ENCODE results near the gene DGKH. TPM values are rescaled to one million over a fixed set of nuclear protein-coding genes. Genes with fewer than 3 reads are reported as not detected.

DGKH gene
- total and polyA plus RNA-seq, 9 of the 15 experiments (the other 6 are each of a cell fraction or from before 2014, with no cell fraction given): 0.38 to 4.4 (median 3.1) TPM

DNA sequence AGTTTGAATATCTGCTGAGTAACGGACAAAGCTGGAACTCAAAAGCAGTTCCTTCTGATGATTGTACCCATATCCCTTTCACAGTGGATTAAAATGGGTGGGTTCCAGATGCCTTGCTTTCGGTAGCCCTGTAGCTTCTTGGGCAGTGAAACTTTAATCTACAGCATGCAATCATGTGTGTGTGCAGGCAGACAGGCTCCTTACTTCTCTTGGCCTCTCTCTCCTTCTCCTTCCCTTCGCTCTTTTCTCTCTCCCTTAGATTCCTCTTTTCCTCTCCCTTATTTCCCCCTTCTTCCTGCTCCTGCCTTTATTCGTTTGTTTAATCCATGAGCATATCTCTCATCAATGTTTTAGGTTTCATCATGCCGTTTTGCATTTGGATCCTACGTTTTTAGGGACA lies 8.1 kb downstream of the DGKH start (continued):
- TF ChIP-seq, protein P1, sequence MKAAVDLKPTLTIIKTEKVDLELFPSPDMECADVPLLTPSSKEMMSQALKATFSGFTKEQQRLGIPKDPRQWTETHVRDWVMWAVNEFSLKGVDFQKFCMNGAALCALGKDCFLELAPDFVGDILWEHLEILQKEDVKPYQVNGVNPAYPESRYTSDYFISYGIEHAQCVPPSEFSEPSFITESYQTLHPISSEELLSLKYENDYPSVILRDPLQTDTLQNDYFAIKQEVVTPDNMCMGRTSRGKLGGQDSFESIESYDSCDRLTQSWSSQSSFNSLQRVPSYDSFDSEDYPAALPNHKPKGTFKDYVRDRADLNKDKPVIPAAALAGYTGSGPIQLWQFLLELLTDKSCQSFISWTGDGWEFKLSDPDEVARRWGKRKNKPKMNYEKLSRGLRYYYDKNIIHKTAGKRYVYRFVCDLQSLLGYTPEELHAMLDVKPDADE (conservative IDR thresholded peaks at IDR 0.05; ENCODE audit: control insufficient read depth, low read depth, low read length): no peak
- TF ChIP-seq TSC22D4 (tag; IDR thresholded peaks at IDR 0.05) (no peak), ZNF57 (CRISPR knock-in tag; IDR thresholded peaks at IDR 0.05) (no peak), DIDO1 (tag; IDR thresholded peaks at IDR 0.05; ENCODE audit: low read depth) (no peak), LCOR (CRISPR knock-in tag; IDR thresholded peaks at IDR 0.05) (no peak), NBN (IDR thresholded peaks at IDR 0.05; ENCODE audit: low read depth) (0 out of 2 replicates have a peak, but pooled peaks have one; percentile 20), MTF1 (CRISPR knock-in tag; IDR thresholded peaks at IDR 0.05; ENCODE audit: borderline replicate concordance) (no peak), ZNF263 (CRISPR knock-in tag; IDR thresholded peaks at IDR 0.05; ENCODE audit: borderline replicate concordance) (no peak), ZNF140 (CRISPR knock-in tag; IDR thresholded peaks at IDR 0.05) (no peak), GTF2E2 (tag; IDR thresholded peaks at IDR 0.05) (no peak), RBFOX2 (IDR thresholded peaks at IDR 0.05; ENCODE audit: low read depth, low read length) (peak; percentile 35; the same call in 1 of the 2 replicates), HMGN3 (IDR thresholded peaks at IDR 0.05; ENCODE audit: borderline replicate concordance, extremely low read depth, insufficient read length, low read depth, low read length) (no peak), NFXL1 (CRISPR knock-in tag; IDR thresholded peaks at IDR 0.05) (no peak), ZC3H4 (CRISPR knock-in tag; IDR thresholded peaks at IDR 0.05; ENCODE audit: borderline replicate concordance) (no peak), EGR1 (conservative IDR thresholded peaks at IDR 0.05) (no peak), DDX20 (tag; IDR thresholded peaks at IDR 0.05; ENCODE audit: low read depth) (no peak)
- TF ChIP-seq, protein P2, sequence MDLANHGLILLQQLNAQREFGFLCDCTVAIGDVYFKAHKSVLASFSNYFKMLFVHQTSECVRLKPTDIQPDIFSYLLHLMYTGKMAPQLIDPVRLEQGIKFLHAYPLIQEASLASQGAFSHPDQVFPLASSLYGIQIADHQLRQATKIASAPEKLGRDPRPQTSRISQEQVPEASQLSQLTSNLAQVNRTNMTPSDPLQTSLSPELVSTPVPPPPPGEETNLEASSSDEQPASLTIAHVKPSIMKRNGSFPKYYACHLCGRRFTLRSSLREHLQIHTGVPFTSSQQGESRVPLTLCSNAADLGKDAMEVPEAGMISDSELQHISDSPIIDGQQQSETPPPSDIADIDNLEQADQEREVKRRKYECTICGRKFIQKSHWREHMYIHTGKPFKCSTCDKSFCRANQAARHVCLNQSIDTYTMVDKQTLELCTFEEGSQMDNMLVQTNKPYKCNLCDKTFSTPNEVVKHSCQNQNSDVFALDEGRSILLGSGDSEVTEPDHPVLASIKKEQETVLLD (IDR thresholded peaks at IDR 0.05): peak; percentile 30; the same call in 1 of the 2 replicates
- TF ChIP-seq, protein P3, sequence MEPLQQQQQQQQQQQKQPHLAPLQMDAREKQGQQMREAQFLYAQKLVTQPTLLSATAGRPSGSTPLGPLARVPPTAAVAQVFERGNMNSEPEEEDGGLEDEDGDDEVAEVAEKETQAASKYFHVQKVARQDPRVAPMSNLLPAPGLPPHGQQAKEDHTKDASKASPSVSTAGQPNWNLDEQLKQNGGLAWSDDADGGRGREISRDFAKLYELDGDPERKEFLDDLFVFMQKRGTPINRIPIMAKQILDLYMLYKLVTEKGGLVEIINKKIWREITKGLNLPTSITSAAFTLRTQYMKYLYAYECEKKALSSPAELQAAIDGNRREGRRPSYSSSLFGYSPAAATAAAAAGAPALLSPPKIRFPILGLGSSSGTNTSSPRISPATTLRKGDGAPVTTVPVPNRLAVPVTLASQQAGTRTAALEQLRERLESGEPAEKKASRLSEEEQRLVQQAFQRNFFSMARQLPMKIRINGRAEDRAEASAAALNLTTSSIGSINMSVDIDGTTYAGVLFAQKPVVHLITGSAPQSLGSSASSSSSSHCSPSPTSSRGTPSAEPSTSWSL (CRISPR knock-in tag; IDR thresholded peaks at IDR 0.05; ENCODE audit: borderline replicate concordance): no peak
- TF ChIP-seq, protein P4, sequence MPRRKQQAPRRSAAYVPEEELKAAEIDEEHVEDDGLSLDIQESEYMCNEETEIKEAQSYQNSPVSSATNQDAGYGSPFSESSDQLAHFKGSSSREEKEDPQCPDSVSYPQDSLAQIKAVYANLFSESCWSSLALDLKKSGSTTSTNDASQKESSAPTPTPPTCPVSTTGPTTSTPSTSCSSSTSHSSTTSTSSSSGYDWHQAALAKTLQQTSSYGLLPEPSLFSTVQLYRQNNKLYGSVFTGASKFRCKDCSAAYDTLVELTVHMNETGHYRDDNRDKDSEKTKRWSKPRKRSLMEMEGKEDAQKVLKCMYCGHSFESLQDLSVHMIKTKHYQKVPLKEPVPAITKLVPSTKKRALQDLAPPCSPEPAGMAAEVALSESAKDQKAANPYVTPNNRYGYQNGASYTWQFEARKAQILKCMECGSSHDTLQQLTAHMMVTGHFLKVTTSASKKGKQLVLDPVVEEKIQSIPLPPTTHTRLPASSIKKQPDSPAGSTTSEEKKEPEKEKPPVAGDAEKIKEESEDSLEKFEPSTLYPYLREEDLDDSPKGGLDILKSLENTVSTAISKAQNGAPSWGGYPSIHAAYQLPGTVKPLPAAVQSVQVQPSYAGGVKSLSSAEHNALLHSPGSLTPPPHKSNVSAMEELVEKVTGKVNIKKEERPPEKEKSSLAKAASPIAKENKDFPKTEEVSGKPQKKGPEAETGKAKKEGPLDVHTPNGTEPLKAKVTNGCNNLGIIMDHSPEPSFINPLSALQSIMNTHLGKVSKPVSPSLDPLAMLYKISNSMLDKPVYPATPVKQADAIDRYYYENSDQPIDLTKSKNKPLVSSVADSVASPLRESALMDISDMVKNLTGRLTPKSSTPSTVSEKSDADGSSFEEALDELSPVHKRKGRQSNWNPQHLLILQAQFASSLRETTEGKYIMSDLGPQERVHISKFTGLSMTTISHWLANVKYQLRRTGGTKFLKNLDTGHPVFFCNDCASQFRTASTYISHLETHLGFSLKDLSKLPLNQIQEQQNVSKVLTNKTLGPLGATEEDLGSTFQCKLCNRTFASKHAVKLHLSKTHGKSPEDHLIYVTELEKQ (CRISPR knock-in tag; IDR thresholded peaks at IDR 0.05): no peak

Measured in K562 (cell line).